Upper lobe of left lung (tissue), 4 donors: ENCODE measurements around the gene CACNA1D.
A peak's percentile ranks its signal among the peaks of the same experiment; 100 is the strongest.

ENCODE experiments used
- EP300 ChIP-seq, 4 donors: sonication (generic); formaldehyde crosslinking; IDR thresholded peaks; one replicate each; pipeline ENCODE4 v1.5.1; 2017; ENCODE audit warnings: antibody characterized with exemption in 4 of 4, control low read depth in 2 of 4
- POLR2AphosphoS5 ChIP-seq, 2 donors: sonication (generic); formaldehyde crosslinking; IDR thresholded peaks; one replicate each; pipeline ENCODE4 v1.5.1; 2017; ENCODE audit warnings: antibody characterized with exemption in 2 of 2
- TF ChIP-seq, protein P1 (sequence below), 6 experiments: fragments of 450-650 bp in 4 of 6; fragments of 200-600 bp in 2 of 6; sonication (generic) in 2 of 6; IDR thresholded peaks; one replicate each; pipeline ENCODE4 v1.5.1; 2016 to 2019; ENCODE audit warnings: antibody characterized with exemption in 6 of 6

DNA sequence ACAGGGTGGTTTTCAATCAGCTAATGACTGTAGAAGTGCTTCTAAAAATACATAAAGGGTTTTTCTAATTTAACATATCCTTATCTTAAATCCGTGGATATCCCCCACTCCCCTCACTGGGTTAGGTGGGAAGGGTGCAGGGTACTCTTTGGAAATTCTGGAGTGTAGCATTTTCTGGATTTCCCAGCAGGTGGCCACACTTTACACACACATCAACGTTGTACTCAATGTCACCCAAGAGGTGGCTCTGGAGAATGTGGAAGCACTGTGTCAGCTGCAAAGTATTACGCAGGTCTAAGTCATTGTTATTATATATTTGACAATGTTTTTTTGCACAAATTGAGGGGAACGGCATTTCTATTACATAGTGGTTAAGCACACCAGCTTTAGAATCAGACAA is 183.0 kb downstream of the CACNA1D start:
- TF ChIP-seq POLR2AphosphoS5 (IDR thresholded peaks at IDR 0.05) = no peak
- TF ChIP-seq EP300 (IDR thresholded peaks at IDR 0.05) = no peak
- TF ChIP-seq, protein P1, sequence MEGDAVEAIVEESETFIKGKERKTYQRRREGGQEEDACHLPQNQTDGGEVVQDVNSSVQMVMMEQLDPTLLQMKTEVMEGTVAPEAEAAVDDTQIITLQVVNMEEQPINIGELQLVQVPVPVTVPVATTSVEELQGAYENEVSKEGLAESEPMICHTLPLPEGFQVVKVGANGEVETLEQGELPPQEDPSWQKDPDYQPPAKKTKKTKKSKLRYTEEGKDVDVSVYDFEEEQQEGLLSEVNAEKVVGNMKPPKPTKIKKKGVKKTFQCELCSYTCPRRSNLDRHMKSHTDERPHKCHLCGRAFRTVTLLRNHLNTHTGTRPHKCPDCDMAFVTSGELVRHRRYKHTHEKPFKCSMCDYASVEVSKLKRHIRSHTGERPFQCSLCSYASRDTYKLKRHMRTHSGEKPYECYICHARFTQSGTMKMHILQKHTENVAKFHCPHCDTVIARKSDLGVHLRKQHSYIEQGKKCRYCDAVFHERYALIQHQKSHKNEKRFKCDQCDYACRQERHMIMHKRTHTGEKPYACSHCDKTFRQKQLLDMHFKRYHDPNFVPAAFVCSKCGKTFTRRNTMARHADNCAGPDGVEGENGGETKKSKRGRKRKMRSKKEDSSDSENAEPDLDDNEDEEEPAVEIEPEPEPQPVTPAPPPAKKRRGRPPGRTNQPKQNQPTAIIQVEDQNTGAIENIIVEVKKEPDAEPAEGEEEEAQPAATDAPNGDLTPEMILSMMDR (IDR thresholded peaks at IDR 0.05) = peak in 5 of 6 experiments; percentile 12 to 47 (median 32)
